VCaP (cell line): ENCODE results near the gene GSE1.

ENCODE experiments used
- H3K27ac ChIP-seq: fragments of 450-650 bp; 2 replicates; pipeline ENCODE4 v1.5.1; 2017
- TF ChIP-seq, protein P1 (sequence below): fragments of 450-650 bp; conservative IDR thresholded peaks from 2 replicates; pipeline ENCODE4 v1.5.1; 2017; ENCODE audit warnings: mild to moderate bottlenecking, moderate library complexity

The GSE1 gene

GRCh38 chr16:85649411-85650134 is 36.5 kb downstream of the GSE1 start:
- no peak overlapping the region for H3K27ac ChIP-seq
- TF ChIP-seq, protein P1, sequence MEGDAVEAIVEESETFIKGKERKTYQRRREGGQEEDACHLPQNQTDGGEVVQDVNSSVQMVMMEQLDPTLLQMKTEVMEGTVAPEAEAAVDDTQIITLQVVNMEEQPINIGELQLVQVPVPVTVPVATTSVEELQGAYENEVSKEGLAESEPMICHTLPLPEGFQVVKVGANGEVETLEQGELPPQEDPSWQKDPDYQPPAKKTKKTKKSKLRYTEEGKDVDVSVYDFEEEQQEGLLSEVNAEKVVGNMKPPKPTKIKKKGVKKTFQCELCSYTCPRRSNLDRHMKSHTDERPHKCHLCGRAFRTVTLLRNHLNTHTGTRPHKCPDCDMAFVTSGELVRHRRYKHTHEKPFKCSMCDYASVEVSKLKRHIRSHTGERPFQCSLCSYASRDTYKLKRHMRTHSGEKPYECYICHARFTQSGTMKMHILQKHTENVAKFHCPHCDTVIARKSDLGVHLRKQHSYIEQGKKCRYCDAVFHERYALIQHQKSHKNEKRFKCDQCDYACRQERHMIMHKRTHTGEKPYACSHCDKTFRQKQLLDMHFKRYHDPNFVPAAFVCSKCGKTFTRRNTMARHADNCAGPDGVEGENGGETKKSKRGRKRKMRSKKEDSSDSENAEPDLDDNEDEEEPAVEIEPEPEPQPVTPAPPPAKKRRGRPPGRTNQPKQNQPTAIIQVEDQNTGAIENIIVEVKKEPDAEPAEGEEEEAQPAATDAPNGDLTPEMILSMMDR: no peak

DNA sequence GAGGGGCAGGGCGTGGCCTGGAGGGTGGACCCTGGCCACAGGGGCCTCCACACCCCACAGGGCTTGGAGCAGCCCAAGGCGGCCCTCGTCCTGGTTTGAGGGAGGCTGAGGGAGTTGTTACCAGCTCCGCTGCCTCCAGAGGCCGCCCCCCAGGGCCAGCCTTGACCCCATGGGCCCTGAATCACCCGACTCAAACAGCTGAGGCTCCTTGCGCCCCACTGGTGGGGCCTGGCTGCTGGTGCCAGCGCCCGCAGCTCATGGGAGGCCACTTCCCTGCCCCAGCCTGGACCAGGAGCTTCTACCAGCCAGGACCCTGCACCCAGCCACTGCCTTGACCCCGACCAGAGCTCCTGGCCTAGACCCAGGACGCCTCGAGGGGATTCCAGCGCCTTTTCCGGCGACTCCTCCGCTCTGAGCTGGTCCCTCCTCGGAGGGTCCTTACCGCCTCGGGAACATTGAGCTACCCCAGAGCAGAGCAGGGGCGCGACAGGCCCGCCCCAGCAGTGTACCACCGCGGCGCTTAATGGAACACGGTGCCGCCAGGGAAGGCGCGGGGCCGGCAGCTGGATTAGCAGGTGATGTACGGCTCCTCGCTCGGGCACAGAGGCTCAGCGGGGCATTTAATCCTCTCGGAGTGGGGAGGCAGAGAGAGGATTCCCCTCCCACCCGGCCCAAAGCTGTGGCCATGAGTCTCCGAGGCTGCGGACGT is 37.2 kb downstream of the GSE1 start:
- no peak overlapping the region for H3K27ac ChIP-seq
- TF ChIP-seq, protein P1: no peak

DNA sequence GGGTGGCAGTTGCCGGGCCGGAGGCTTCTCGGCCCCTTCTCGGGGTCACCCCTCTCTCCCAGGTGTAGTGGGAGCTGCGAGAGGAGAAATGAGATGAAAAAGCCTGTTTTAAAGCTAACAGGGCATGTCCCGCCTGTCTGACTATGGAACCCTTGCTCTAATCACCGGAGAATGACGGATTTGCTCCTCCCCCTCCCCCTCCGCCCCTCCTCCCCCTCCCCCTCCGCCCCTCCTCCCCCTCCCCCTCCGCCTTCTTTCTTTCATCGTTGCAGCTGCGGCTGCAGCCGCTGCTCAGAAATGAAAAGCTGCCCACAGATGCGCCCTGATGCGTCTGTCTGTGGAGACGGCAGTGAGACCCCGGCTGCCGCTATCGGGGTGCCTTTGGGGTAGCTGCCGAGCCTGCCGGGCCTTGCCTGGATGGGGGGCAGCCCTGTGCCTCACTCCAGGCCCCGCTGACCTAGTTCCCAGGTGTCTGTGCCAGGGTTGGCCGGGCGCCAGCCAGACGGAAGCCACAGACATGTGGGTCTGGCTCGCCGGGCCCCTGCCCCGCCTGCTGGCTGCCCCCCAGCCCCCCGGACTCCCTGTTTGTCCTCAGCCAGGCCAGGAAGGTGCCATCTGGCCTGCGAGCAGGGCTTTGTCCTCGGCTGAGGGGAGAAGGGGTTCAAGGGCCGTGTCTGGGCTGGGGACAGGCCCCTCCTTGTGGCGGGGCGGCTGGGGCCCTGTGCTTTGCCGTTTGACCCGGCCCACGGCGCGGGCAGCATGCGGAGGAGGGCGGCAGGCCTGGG is 37.9 kb downstream of the GSE1 start:
- TF ChIP-seq, protein P1: no peak
- H3K27ac ChIP-seq: no peak overlapping the region

GRCh38 chr16:85651629-85652430 is 38.7 kb downstream of the GSE1 start:
- H3K27ac ChIP-seq: no peak overlapping the region
- TF ChIP-seq, protein P1: no peak

DNA sequence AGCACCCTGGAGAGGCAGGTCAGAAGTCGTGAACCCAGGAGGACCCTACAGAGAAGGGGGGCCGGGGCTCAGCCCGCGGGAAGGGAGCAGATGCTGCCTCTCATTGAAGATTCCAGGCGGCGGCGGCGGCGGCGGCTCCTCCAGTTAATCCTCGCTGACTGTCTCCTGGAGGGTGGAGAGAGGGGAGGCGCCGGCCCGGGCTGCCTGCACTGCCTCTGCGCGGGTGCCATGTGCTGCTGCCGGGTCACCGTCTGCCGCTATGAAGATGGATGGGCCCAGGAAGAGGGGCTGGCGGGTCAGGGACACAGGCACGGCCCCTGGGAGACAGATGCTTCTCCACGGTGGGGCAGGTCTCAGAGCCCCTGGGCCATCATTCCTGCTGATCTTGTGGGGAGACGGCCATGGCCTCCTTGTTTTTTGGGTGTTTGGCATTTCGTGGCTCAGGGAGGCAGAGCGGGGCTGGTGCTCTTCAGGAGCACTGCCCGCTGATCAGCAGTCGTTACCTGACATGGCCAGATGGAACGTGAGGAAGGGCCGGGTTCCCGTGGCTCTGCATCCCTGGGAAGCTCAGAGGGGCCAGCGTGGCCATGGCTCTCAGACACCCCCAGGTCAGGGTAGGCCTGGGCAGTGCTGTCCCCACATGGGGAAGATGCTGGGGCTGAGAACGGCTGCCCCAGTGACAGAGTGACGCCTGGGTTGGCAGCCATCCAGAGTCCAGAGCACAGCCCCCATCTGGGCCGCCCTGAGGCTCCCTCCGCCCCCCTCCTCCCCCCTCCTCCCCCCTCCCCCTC is 39.5 kb downstream of the GSE1 start:
- TF ChIP-seq, protein P1: no peak
- no peak overlapping the region for H3K27ac ChIP-seq

GRCh38 chr16:85653290-85653891 is 40.3 kb downstream of the GSE1 start:
- TF ChIP-seq, protein P1: no peak
- H3K27ac ChIP-seq: no peak overlapping the region
